ENCODE data around the gene TAF10. TPM values are rescaled to one million over a fixed set of nuclear protein-coding genes. Genes with fewer than 3 reads are reported as not detected.

Gene TAF10
- total RNA-seq, 2 experiments from 2014 or later: 151 to 156 TPM

DNA sequence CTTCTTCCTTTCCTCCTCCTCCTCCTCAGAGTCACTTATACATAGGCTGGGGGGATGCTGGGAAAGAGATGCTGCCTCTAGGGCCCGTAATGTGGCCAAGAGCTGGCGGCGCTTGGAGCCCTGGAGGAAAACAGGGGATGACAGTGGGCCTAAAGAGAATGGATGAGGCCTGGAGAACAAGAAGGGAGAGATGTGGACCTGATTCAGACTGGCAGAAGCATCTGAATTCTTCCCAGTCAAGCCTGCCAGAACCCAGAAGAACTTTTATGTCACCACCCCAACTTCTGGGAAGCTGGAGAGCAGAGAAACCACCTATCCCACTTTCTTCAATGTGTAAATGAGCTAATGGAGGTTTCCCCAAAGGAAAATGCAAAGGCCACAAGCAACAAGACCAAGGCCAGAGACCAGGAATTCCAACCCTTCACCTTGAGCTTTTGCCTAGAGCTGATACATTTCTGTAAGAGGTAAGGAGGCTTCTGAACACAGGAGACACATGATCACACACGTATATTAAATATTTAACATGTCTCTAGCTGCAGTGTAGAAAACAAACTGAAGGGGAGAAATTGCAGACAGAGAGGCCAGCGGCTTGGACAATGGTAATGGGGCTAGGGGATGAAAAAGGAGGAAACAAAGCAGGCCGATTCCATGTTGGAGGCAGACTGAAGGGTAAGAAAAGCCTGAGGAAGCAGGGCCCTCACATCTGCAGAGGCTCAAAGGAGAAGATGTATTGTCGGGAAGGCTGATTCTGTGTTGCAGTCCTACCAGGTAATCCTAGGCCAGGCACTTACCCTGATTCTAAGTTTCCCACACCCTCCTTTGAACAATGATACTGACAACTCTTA lies 9.7 kb downstream of the TAF10 start:
- CTCF ChIA-PET: interaction anchor here (0.9 to 4.6 kb wide), 5 partner anchors 16 to 155 kb away, joined by 3 to 37 read pairs (median 10); partner anchors contain the start of genes MRPL17 and TPP1
- peaks cover 30% of the 10 kb centered on the region for H3K4me1 Mint-ChIP-seq (ENCODE audit: low read depth)
- H3K9me3 Mint-ChIP-seq: no peaks in the 10 kb centered on the region
- H3K27me3 Mint-ChIP-seq (ENCODE audit: low read depth): no peaks in the 10 kb centered on the region
- H3K36me3 Mint-ChIP-seq (ENCODE audit: low read depth): peaks cover 24% of the 10 kb centered on the region
- H3K27ac Mint-ChIP-seq: peak overlapping the region; percentile 47
- intact Hi-C loops (cut with micrococcal nuclease): loop anchor here (10.0 kb wide), 1 partner anchor 912 kb away; the partner anchor contains the start of gene PPFIBP2
- H3K4me3 Mint-ChIP-seq: no peak overlapping the region
- no peak for DNase-seq

DNA sequence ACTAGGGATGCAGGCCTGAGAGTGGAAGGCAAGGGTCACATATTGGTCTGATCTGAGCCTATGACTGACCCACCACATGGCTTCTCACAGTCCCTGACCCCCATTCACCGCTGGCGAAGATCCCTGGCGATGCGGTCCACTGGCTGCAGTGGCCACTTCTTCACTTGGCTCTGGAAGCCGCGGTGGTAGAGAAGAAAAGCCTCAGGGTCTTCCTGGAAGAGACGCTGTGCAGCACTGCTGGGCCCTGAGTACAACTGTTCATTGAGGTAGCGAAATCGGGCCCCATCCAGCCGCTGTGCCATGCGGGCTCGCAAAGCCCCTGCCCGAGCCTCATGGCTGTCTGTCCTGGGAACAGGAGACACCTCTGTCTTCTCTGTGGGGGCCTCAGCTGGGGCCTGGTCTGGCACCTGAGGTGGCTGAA lies 11.0 kb downstream of the TAF10 start:
- Mint-ChIP-seq H3K4me1 (ENCODE audit: low read depth) (peaks cover 31% of the 10 kb centered on the region), H3K27me3 (ENCODE audit: low read depth) (no peaks in the 10 kb centered on the region), H3K9me3 (no peaks in the 10 kb centered on the region), H3K27ac (no peak overlapping the region), H3K36me3 (ENCODE audit: low read depth) (peaks cover 28% of the 10 kb centered on the region), H3K4me3 (no peak overlapping the region)
- CTCF ChIA-PET: interaction anchor here (4.6 kb wide), 1 partner anchor 83 kb away, joined by 37 read pairs; the partner anchor contains the start of gene MRPL17
- DNase-seq: no peak
- intact Hi-C loops (cut with micrococcal nuclease): loop anchor here (10.0 kb wide), 1 partner anchor 914 kb away; the partner anchor contains the start of gene PPFIBP2

DNA sequence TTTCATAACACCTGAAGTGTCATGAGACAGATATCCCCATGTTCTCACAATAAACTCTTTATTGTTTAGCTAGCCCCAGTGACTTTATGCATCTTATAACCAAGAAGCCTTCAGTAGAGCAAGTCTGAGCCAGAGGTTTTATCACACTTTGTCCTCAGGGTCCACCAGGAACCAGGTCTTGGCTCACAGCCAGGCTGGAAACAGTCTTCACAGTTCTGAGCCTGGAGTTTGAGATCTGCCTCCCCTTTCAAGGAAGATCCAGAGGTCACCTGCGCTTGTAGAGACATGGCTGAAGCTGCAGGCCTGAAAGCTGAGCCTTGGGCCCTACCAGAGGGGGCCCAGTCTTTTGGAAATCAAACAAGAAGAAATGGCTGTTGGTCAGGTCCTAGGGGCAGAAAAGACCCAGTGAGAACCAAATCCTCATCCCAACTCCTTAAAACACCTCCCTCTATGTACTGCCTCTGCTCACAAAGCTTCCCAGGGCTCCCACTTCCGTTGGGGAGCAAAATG lies 12.1 kb downstream of the TAF10 start:
- no peak overlapping the region for H3K27ac Mint-ChIP-seq
- H3K4me1 Mint-ChIP-seq (ENCODE audit: low read depth): peaks cover 34% of the 10 kb centered on the region
- no peaks in the 10 kb centered on the region for H3K27me3 Mint-ChIP-seq (ENCODE audit: low read depth)
- no peak overlapping the region for H3K4me3 Mint-ChIP-seq
- intact Hi-C loops (cut with micrococcal nuclease): loop anchor here (10.0 kb wide), 1 partner anchor 915 kb away; the partner anchor contains the start of gene PPFIBP2
- CTCF ChIA-PET: interaction anchor here (0.5 kb wide), 1 partner anchor 79 kb away, joined by 3 read pairs; no protein-coding TSS in a partner anchor
- peaks cover 31% of the 10 kb centered on the region for H3K36me3 Mint-ChIP-seq (ENCODE audit: low read depth)
- H3K9me3 Mint-ChIP-seq: no peaks in the 10 kb centered on the region
- DNase-seq: no peak

GRCh38 chr11:6599449-6599848 lies 12.6 kb downstream of the TAF10 start:
- DNase-seq: no peak
- Mint-ChIP-seq H3K27me3 (ENCODE audit: low read depth) (no peaks in the 10 kb centered on the region), H3K4me1 (ENCODE audit: low read depth) (peaks cover 37% of the 10 kb centered on the region), H3K9me3 (no peaks in the 10 kb centered on the region), H3K4me3 (no peak overlapping the region), H3K36me3 (ENCODE audit: low read depth) (peaks cover 33% of the 10 kb centered on the region), H3K27ac (no peak overlapping the region)
- intact Hi-C loops (cut with micrococcal nuclease): no loop called here
- CTCF ChIA-PET: interaction anchor here (0.5 kb wide), 1 partner anchor 79 kb away, joined by 3 read pairs; no protein-coding TSS in a partner anchor

DNA sequence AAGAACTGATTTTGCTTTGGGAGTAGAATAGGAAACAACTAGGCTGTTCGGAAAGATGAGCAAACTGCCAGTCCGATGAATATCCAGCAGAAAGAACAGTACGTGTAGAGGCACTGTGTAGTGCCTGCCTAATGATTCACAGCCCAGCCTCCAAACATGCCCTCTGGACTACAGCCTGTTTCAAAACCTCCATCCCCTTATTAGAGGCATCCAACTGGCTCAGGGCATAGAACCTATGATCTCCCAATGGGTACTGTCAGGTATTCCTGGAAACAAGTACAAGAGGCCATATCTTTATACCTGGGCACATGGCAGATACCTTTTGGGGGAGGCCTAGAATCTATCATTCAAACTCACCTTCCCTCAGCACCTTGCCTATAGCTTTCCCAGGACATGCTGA lies 13.5 kb downstream of the TAF10 start:
- no peaks in the 10 kb centered on the region for H3K27me3 Mint-ChIP-seq (ENCODE audit: low read depth)
- H3K9me3 Mint-ChIP-seq: no peaks in the 10 kb centered on the region
- H3K4me3 Mint-ChIP-seq: no peak overlapping the region
- H3K36me3 Mint-ChIP-seq (ENCODE audit: low read depth): peaks cover 40% of the 10 kb centered on the region
- H3K27ac Mint-ChIP-seq: no peak overlapping the region
- no peak for DNase-seq
- H3K4me1 Mint-ChIP-seq (ENCODE audit: low read depth): peaks cover 44% of the 10 kb centered on the region
- intact Hi-C loops (cut with micrococcal nuclease): no loop called here
- CTCF ChIA-PET: interaction anchor here (0.8 kb wide), 1 partner anchor 68 kb away, joined by 3 read pairs; no protein-coding TSS in a partner anchor

DNA sequence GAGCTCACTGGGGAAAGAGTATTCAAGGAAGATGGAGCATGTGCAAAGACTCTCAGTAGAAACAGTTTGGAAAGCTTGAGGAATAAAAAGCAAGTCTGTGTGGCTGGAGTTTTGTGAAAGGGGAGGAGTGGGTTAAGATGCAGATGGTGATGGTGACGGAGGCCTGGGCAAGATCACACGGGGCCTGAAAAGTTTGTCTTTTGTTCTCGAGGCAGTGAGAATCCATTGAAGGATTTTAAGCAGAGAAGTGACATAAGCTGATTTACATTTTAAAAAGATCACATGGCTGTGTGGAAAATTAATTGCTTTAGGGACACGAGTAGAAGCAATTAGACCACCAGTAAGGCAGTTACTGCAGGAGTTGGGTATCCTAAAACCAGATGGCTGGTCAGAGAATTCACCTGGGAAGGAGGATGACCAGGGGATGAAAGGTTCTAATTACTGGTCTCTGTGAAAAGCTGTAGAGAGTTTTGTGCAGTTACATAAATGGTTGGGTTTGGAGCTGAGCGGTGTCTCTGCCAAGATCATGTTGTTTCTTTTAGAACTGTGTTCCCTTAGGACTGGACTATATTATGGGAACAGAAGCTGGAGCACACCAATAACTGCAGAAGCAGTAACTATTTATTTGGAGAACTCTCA lies 15.7 kb downstream of the TAF10 start:
- Mint-ChIP-seq H3K27me3 (ENCODE audit: low read depth) (no peaks in the 10 kb centered on the region), H3K27ac (no peak overlapping the region), H3K4me1 (ENCODE audit: low read depth) (peaks cover 39% of the 10 kb centered on the region), H3K4me3 (no peak overlapping the region), H3K36me3 (ENCODE audit: low read depth) (peaks cover 39% of the 10 kb centered on the region), H3K9me3 (no peaks in the 10 kb centered on the region)
- intact Hi-C loops (cut with micrococcal nuclease): no loop called here
- CTCF ChIA-PET: interaction anchor here (0.6 kb wide), 1 partner anchor 785 kb away, joined by 3 read pairs; no protein-coding TSS in a partner anchor
- no peak for DNase-seq

GRCh38 chr11:6594142-6594768 lies 17.8 kb downstream of the TAF10 start:
- Mint-ChIP-seq H3K9me3 (no peaks in the 10 kb centered on the region), H3K36me3 (ENCODE audit: low read depth) (peaks cover 35% of the 10 kb centered on the region), H3K4me1 (ENCODE audit: low read depth) (peaks cover 32% of the 10 kb centered on the region), H3K27me3 (ENCODE audit: low read depth) (no peaks in the 10 kb centered on the region), H3K27ac (no peak overlapping the region), H3K4me3 (no peak overlapping the region)
- no peak for DNase-seq
- CTCF ChIA-PET: interaction anchor here (0.7 to 1.6 kb wide), 3 partner anchors 9 to 89 kb away, joined by 3 to 4 read pairs (median 3); partner anchors contain the start of genes ILK, MRPL17 and RRP8
- intact Hi-C loops (cut with micrococcal nuclease): no loop called here

GRCh38 chr11:6588018-6588417 lies 24.0 kb downstream of the TAF10 start:
- Mint-ChIP-seq H3K27ac (no peak overlapping the region), H3K9me3 (peaks cover 17% of the 10 kb centered on the region), H3K4me1 (ENCODE audit: low read depth) (no peaks in the 10 kb centered on the region), H3K36me3 (ENCODE audit: low read depth) (peaks cover 28% of the 10 kb centered on the region), H3K27me3 (ENCODE audit: low read depth) (no peaks in the 10 kb centered on the region), H3K4me3 (no peak overlapping the region)
- CTCF ChIA-PET: interaction anchor here (1.2 kb wide), 1 partner anchor 58 kb away, joined by 3 read pairs; no protein-coding TSS in a partner anchor
- intact Hi-C loops (cut with micrococcal nuclease): no loop called here
- no peak for DNase-seq

DNA sequence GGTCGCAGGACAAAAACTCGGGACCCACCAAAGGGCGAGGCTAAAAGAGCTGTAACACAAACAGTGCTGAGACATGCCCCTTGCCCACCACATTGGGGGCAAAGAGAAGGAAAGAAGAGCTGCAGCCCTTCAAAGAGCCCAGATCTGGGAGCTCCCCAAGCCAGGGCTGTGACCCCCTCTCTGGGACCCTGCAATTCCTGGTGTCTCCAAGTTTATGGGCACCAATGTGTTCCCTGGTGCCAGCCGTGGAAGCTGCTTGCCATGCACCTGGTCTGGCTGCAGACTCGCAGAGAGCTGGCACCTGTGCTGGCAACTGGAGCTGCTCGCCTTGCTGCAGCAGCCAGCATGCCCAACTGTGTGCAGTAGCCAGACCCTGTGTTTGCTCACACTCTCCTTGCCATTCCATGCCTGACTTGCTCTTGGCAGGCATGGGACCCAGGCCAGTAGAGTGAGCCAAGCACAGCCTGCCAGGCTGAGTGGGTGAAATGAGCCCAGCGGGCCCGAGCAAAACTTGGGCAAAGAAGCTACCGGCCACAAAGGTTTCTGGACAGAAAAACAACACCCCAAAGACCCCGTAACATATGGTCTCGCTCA lies 24.6 kb downstream of the TAF10 start:
- DNase-seq: no peak
- no peak overlapping the region for H3K27ac Mint-ChIP-seq
- peaks cover 28% of the 10 kb centered on the region for H3K36me3 Mint-ChIP-seq (ENCODE audit: low read depth)
- intact Hi-C loops (cut with micrococcal nuclease): no loop called here
- H3K9me3 Mint-ChIP-seq: peaks cover 20% of the 10 kb centered on the region
- no peaks in the 10 kb centered on the region for H3K27me3 Mint-ChIP-seq (ENCODE audit: low read depth)
- H3K4me1 Mint-ChIP-seq (ENCODE audit: low read depth): no peaks in the 10 kb centered on the region
- CTCF ChIA-PET: interaction anchor here (0.7 to 1.2 kb wide), 4 partner anchors 42 to 224 kb away, joined by 3 to 4 read pairs (median 3); no protein-coding TSS in a partner anchor
- no peak overlapping the region for H3K4me3 Mint-ChIP-seq

GRCh38 chr11:6586434-6587359 lies 25.3 kb downstream of the TAF10 start:
- intact Hi-C loops (cut with micrococcal nuclease): no loop called here
- CTCF ChIA-PET: interaction anchor here (0.7 to 1.2 kb wide), 4 partner anchors 41 to 224 kb away, joined by 3 to 4 read pairs (median 3); no protein-coding TSS in a partner anchor

GRCh38 chr11:6584528-6584927 lies 27.5 kb downstream of the TAF10 start:
- no peak overlapping the region for H3K27ac Mint-ChIP-seq

More at GRCh38 chr11:6586434-6587359, 25.3 kb downstream of the TAF10 start:
- no peak for DNase-seq
- peaks cover 24% of the 10 kb centered on the region for H3K9me3 Mint-ChIP-seq
- H3K27ac Mint-ChIP-seq: no peak overlapping the region
- no peak overlapping the region for H3K4me3 Mint-ChIP-seq
- peaks cover 34% of the 10 kb centered on the region for H3K36me3 Mint-ChIP-seq (ENCODE audit: low read depth)
- no peaks in the 10 kb centered on the region for H3K27me3 Mint-ChIP-seq (ENCODE audit: low read depth)
- H3K4me1 Mint-ChIP-seq (ENCODE audit: low read depth): no peaks in the 10 kb centered on the region

More at GRCh38 chr11:6584528-6584927, 27.5 kb downstream of the TAF10 start:
- Mint-ChIP-seq H3K9me3 (peaks cover 24% of the 10 kb centered on the region), H3K4me3 (no peak overlapping the region), H3K36me3 (ENCODE audit: low read depth) (peaks cover 32% of the 10 kb centered on the region), H3K4me1 (ENCODE audit: low read depth) (no peaks in the 10 kb centered on the region), H3K27me3 (ENCODE audit: low read depth) (no peaks in the 10 kb centered on the region)
- no peak for DNase-seq
- CTCF ChIA-PET: no interaction called here
- intact Hi-C loops (cut with micrococcal nuclease): no loop called here

Measured in activated naive CD4-positive, alpha-beta T cell treated with anti-CD3 and anti-CD28 coated beads for 36 hours (primary cell).